Effector memory CD4-positive, alpha-beta T cell (primary cell): ENCODE data around the gene CNOT3.
"Not testable (repeated sequence)": the region's sequence is repeated elsewhere in the genome, so short reads cannot be mapped to it uniquely, and the experiment has no call there.

Experiments
- DNase-seq, 3 donors: peaks; one replicate each; pipeline ENCODE4 v3.0.0-alpha.2; 2020
- H3K27ac ChIP-seq: 2 replicates; pipeline ENCODE4 v1.7.0; 2013; ENCODE audit warnings: mild to moderate bottlenecking, low read length, moderate library complexity; ENCODE audit not compliant: insufficient read depth, poor library complexity, severe bottlenecking
- H3K27me3 ChIP-seq: replicated peaks from 2 replicates; pipeline ENCODE4 v1.7.0; 2013; ENCODE audit warnings: mild to moderate bottlenecking, low read length; ENCODE audit not compliant: insufficient read depth, control insufficient read depth, poor library complexity, severe bottlenecking
- H3K36me3 ChIP-seq: 2 replicates; pipeline ENCODE4 v1.7.0; 2013; ENCODE audit warnings: mild to moderate bottlenecking, low read length, moderate library complexity; ENCODE audit not compliant: control insufficient read depth, insufficient read depth
- H3K4me1 ChIP-seq: 2 replicates; pipeline ENCODE4 v1.7.0; 2013; ENCODE audit warnings: low read length, mild to moderate bottlenecking; ENCODE audit not compliant: control insufficient read depth, insufficient read depth, poor library complexity, severe bottlenecking
- H3K4me3 ChIP-seq: 2 replicates; pipeline ENCODE4 v1.7.0; 2013; ENCODE audit warnings: low read length, low read depth, mild to moderate bottlenecking; ENCODE audit not compliant: insufficient read depth, poor library complexity, severe bottlenecking
- H3K9me3 ChIP-seq: 2 replicates; pipeline ENCODE4 v1.7.0; 2013; ENCODE audit warnings: mild to moderate bottlenecking, low read length, moderate library complexity; ENCODE audit not compliant: control insufficient read depth

CNOT3 gene

DNA sequence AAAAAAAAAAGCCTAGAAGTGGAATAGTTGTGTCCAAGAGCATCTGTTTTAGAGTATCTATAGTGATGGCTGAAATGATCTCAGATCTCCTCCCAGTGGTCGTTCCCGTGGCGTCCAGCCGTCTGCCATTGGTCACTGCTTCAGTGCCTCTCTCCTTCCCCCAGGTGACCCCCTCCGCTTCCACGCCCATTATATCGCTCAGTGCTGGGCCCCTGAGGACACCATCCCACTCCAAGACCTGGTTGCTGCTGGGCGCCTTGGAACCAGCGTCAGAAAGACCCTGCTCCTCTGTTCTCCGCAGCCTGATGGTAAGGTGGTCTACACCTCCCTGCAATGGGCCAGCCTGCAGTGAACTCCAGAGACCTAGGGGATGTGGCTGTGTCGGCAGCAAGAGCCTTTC lies 55.4 kb downstream of the CNOT3 start:
- Histone ChIP-seq H3K36me3 (peaks cover 15% of the 10 kb centered on the region), H3K27me3 (no peaks in the 10 kb centered on the region), H3K27ac (no peak overlapping the region), H3K9me3 (no peaks in the 10 kb centered on the region), H3K4me1 (peaks cover 21% of the 10 kb centered on the region), H3K4me3 (no peak overlapping the region)
- DNase-seq, result no peak

DNA sequence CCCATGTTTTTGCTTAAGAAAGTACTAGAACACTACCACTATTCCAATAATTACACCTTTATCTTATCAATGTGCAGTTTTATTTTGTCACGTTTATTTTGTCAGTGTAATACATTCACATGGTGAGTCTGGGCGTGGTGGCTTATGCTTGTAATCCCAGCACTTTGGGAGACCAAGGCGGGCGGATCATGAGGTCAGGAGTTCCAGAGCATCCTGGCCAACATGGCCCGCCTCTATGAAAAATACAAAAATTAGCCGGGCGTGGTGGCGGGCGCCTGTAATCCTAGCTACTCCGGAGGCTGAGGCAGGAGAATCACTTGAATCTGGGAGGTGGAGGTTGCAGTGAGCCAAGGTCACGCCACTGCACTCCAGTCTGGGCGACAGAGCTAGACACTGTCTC lies 56.9 kb downstream of the CNOT3 start:
- DNase-seq, H3K4me3 ChIP-seq, H3K27me3 ChIP-seq, H3K27ac ChIP-seq, H3K9me3 ChIP-seq: not testable (repeated sequence)
- peaks cover 15% of the 10 kb centered on the region for H3K36me3 ChIP-seq
- H3K4me1 ChIP-seq, result peaks cover 10% of the 10 kb centered on the region

DNA sequence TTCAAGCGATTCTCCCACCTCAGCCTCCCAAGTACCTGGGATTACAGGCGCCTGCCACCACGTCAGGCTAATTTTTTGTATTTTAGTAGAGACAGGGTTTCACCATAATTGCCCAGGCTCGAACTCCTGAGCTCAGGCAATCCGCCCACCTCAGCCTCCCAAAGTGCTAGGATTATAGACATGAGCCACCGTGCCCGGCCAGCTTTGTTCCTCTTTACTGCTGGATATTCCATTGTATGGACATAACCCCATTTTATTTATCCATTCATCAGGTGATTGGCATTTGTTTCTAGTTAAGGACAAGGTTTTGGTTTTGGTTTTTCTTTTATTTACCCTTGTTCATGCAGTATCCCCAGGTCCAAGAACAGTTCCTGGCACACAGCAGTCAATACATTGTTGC lies 59.0 kb downstream of the CNOT3 start:
- Histone ChIP-seq H3K27me3 (no peaks in the 10 kb centered on the region), H3K9me3 (no peaks in the 10 kb centered on the region), H3K4me1 (peaks cover 11% of the 10 kb centered on the region), H3K4me3 (no peak overlapping the region), H3K27ac (no peak overlapping the region), H3K36me3 (peaks cover 15% of the 10 kb centered on the region)
- no peak for DNase-seq

GRCh38 chr19:54197121-54197520 lies 59.6 kb downstream of the CNOT3 start:
- Histone ChIP-seq H3K36me3 (peaks cover 21% of the 10 kb centered on the region), H3K4me3 (no peak overlapping the region), H3K27me3 (no peaks in the 10 kb centered on the region), H3K27ac (no peak overlapping the region), H3K9me3 (no peaks in the 10 kb centered on the region), H3K4me1 (peaks cover 11% of the 10 kb centered on the region)
- DNase-seq, result no peak

GRCh38 chr19:54199401-54199800 lies 61.8 kb downstream of the CNOT3 start:
- Histone ChIP-seq H3K27ac (no peak overlapping the region), H3K36me3 (peaks cover 30% of the 10 kb centered on the region), H3K4me3 (no peak overlapping the region), H3K27me3 (no peaks in the 10 kb centered on the region), H3K4me1 (peaks cover 26% of the 10 kb centered on the region), H3K9me3 (no peaks in the 10 kb centered on the region)
- no peak for DNase-seq

DNA sequence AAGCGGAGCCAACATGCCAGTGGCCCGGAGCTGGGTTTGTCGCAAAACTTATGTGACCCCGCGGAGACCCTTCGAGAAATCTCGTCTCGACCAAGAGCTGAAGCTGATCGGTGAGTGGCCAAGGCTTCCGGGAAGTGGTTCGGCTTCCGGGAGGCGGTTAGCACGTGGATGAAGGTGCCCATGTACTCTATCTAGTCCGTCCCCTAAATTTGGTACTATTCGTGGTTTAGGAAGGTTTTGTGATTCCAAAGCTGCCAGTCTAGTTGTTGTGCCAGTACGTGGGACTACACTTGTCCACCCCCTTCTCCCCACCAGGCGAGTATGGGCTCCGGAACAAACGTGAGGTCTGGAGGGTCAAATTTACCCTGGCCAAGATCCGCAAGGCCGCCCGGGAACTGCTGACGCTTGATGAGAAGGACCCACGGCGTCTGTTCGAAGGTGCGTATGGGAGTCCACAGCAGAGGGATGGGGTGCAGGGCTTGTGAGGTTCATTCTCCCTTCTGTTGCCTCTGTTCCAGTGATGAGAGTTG lies 63.7 kb downstream of the CNOT3 start:
- DNase-seq, result no peak
- peaks cover 41% of the 10 kb centered on the region for H3K36me3 ChIP-seq
- no peaks in the 10 kb centered on the region for H3K9me3 ChIP-seq
- H3K27me3 ChIP-seq, result no peaks in the 10 kb centered on the region
- H3K27ac ChIP-seq, result peak overlapping the region; percentile 94
- H3K4me3 ChIP-seq, result peak overlapping the region; percentile 84
- peaks cover 26% of the 10 kb centered on the region for H3K4me1 ChIP-seq

- Histone ChIP-seq H3K27ac (peak overlapping the region; percentile 94), H3K36me3 (peaks cover 48% of the 10 kb centered on the region), H3K4me1 (peaks cover 32% of the 10 kb centered on the region), H3K27me3 (no peaks in the 10 kb centered on the region), H3K9me3 (no peaks in the 10 kb centered on the region), H3K4me3 (peak overlapping the region; percentile 84)
- DNase-seq, result no peak
Measured at GRCh38 chr19:54201980-54202379, 64.4 kb downstream of the CNOT3 start.

- Histone ChIP-seq H3K27ac (no peak overlapping the region), H3K36me3 (peaks cover 58% of the 10 kb centered on the region)
Measured at GRCh38 chr19:54203151-54203611, 65.6 kb downstream of the CNOT3 start.

DNA sequence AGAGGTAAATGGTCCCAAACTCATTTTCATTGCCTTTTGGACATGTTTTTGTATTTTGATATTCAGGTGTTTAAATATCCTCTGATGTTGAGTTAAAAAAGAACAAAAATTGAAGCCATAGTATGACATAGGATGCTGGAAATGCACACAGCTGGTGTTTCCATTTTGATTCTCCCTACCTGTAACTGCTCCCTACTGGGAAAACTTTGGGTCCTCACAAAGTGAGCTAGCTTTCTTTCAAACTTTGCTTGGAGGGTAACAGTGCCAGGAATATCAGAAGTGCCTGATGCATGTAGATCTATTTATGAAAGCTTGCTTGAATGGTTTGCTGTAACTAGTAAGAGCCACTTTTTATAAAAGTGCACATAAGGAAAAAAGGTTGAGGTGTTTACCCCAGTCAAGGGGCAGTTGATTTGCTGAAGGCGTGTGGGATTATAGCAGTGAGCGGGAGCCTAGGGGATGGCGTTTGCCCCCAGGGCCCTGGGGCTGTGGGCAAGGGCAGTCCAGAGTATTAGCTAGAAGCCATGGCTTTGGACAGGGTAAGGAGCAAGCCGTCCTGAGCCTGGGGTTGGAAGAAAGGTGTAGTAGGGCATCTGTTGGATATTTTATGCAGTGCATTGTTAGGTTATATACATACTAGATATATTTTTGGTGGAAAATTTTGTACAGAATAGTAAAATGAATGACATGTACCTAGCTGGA lies 67.4 kb downstream of the CNOT3 start:
- no peak overlapping the region for H3K4me3 ChIP-seq
- peaks cover 58% of the 10 kb centered on the region for H3K36me3 ChIP-seq
- H3K27me3 ChIP-seq, result no peaks in the 10 kb centered on the region
- no peaks in the 10 kb centered on the region for H3K9me3 ChIP-seq
- DNase-seq, result no peak
- peaks cover 53% of the 10 kb centered on the region for H3K4me1 ChIP-seq
- H3K27ac ChIP-seq, result no peak overlapping the region

More at GRCh38 chr19:54203151-54203611, 65.6 kb downstream of the CNOT3 start:
- H3K4me1 ChIP-seq, result peaks cover 44% of the 10 kb centered on the region
- DNase-seq, result no peak
- H3K27me3 ChIP-seq, result no peaks in the 10 kb centered on the region
- no peak overlapping the region for H3K4me3 ChIP-seq
- no peaks in the 10 kb centered on the region for H3K9me3 ChIP-seq
